ENCODE data around the gene AIFM1.

GRCh38 chrX:130197464-130197863 lies 31.8 kb upstream of the AIFM1 start:
- no peak for TF ChIP-seq POLR2A (IDR thresholded peaks at IDR 0.05; ENCODE audit: extremely low read depth, insufficient read length)
- TF ChIP-seq, protein P1, sequence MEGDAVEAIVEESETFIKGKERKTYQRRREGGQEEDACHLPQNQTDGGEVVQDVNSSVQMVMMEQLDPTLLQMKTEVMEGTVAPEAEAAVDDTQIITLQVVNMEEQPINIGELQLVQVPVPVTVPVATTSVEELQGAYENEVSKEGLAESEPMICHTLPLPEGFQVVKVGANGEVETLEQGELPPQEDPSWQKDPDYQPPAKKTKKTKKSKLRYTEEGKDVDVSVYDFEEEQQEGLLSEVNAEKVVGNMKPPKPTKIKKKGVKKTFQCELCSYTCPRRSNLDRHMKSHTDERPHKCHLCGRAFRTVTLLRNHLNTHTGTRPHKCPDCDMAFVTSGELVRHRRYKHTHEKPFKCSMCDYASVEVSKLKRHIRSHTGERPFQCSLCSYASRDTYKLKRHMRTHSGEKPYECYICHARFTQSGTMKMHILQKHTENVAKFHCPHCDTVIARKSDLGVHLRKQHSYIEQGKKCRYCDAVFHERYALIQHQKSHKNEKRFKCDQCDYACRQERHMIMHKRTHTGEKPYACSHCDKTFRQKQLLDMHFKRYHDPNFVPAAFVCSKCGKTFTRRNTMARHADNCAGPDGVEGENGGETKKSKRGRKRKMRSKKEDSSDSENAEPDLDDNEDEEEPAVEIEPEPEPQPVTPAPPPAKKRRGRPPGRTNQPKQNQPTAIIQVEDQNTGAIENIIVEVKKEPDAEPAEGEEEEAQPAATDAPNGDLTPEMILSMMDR (IDR thresholded peaks at IDR 0.05; ENCODE audit: low read depth, low read length), result no peak
- no peak for TF ChIP-seq MYC (IDR thresholded peaks at IDR 0.05; ENCODE audit: low read depth, low read length)
- TF ChIP-seq MAX (IDR thresholded peaks at IDR 0.05; ENCODE audit: low read depth, low read length), result no peak
